Uterus (tissue), 2 donors: ENCODE measurements around the gene PLAC8.
"Not testable (repeated sequence)": the region's sequence is repeated elsewhere in the genome, so short reads cannot be mapped to it uniquely, and the experiment has no call there.

Source experiments
- POLR2A ChIP-seq, 2 donors: fragments of 450-650 bp; IDR thresholded peaks; one replicate each; pipeline ENCODE4 v1.6.1; 2016; ENCODE audit warnings: antibody characterized with exemption in 2 of 2, mild to moderate bottlenecking in 1 of 2, moderate library complexity in 1 of 2
- TF ChIP-seq, protein P1 (sequence below), 4 experiments: fragments of 200-600 bp in 2 of 4; fragments of 450-650 bp in 2 of 4; sonication (generic) in 2 of 4; IDR thresholded peaks; one replicate each; pipeline ENCODE4 v1.5.1; 2016 to 2019; ENCODE audit warnings: antibody characterized with exemption in 4 of 4, mild to moderate bottlenecking in 2 of 4, moderate library complexity in 1 of 4

DNA sequence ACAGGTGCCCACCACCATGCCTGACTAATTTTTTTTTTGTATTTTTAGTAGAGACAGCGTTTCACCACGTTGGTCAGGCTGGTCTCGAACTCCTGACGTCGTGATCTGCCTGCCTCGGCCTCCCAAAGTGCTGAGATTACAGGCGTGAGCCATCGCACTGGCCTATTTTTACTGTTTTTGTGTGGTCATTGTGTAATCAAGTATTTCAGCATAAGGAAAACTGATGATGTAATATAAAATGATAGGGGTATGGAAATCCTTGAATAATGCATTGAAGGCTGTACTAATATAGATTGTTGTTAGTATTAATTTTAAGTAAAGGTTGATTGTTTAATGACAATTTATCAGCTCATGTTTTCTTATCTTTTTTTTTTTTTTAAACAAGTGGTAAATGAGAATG is 65.7 kb downstream of the PLAC8 start:
- TF ChIP-seq, protein P1, sequence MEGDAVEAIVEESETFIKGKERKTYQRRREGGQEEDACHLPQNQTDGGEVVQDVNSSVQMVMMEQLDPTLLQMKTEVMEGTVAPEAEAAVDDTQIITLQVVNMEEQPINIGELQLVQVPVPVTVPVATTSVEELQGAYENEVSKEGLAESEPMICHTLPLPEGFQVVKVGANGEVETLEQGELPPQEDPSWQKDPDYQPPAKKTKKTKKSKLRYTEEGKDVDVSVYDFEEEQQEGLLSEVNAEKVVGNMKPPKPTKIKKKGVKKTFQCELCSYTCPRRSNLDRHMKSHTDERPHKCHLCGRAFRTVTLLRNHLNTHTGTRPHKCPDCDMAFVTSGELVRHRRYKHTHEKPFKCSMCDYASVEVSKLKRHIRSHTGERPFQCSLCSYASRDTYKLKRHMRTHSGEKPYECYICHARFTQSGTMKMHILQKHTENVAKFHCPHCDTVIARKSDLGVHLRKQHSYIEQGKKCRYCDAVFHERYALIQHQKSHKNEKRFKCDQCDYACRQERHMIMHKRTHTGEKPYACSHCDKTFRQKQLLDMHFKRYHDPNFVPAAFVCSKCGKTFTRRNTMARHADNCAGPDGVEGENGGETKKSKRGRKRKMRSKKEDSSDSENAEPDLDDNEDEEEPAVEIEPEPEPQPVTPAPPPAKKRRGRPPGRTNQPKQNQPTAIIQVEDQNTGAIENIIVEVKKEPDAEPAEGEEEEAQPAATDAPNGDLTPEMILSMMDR (IDR thresholded peaks at IDR 0.05), result not testable (repeated sequence)
- not testable (repeated sequence) for TF ChIP-seq POLR2A (IDR thresholded peaks at IDR 0.05)
